ENCODE results near the gene GPHN. TPM values are rescaled to one million over a fixed set of nuclear protein-coding genes. Genes with fewer than 3 reads are reported as not detected.

GPHN gene
- total and polyA plus RNA-seq, 10 of the 15 experiments (the other 5 are each of a cell fraction or from before 2014, with no cell fraction given), result 22.3 to 48.8 (median 33.1) TPM

DNA sequence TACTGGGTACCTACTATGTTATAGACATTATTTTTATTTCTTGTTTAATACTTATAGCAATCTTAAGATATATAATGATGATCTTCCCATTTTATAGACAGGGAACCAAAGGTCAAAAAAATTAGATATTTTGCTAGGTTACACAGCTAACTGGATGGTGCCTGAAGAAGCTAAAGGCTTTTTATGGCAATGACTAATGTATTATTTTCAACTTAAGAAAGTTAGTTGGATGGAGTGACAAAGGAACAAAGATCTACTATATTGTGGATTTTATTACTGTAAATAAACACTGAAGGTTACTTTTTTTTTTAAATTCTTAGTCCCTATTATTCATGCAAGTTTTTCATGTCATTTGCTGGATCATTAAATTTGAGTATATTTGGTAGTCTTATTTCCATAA is 227.9 kb downstream of the GPHN start:
- ChIA-PET RAD21 (ENCODE audit: unreplicated experiment) (no interaction called here), CTCF (no interaction called here), POLR2A (no interaction called here), SMC1A (ENCODE audit: uncharacterized antibody, unreplicated experiment) (no interaction called here)
- BruUV-seq (replicated peaks), result no TSS peak
- intact Hi-C loops (cut with micrococcal nuclease; ENCODE audit: unreplicated experiment) (no loop called here), in situ Hi-C loops (cut with MboI) (no loop called here)
- Histone ChIP-seq H3K4me1 (ENCODE audit: control insufficient read depth, insufficient read depth, low read length) (no peaks in the 10 kb centered on the region), H4K20me1 (ENCODE audit: control insufficient read depth, insufficient read depth) (no peaks in the 10 kb centered on the region), H3K4me2 (ENCODE audit: control insufficient read depth, insufficient read depth) (no peak overlapping the region), H3K4me3 (no peak overlapping the region), H3K27ac (ENCODE audit: control insufficient read depth, insufficient read depth) (no peak overlapping the region), H2AFZ (ENCODE audit: control insufficient read depth, low read depth, low read length) (no peak overlapping the region), H3K9me3 (replicated peaks; ENCODE audit: control insufficient read depth, insufficient read depth, low read length) (peaks cover 16% of the 10 kb centered on the region; the same call in 2 of the 3 replicates), H3K9ac (ENCODE audit: control insufficient read depth, insufficient read depth, low read length) (no peak overlapping the region), H3K27me3 (replicated peaks in 1 of 2; ENCODE audit: control insufficient read depth in 2 of 2, insufficient read depth in 2 of 2, low read length in 1 of 2) (no peaks in the 10 kb centered on the region), H3K36me3 (ENCODE audit: control insufficient read depth in 2 of 2, insufficient read depth in 2 of 2, low read length in 1 of 2) (no peaks in the 10 kb centered on the region), H3K79me2 (ENCODE audit: control insufficient read depth, insufficient read depth, low read length) (no peaks in the 10 kb centered on the region)
- ATAC-seq (no peak), DNase-seq (ENCODE audit: low read depth, low spot score) (no peak), FAIRE-seq (no peak)
- no peak for TF ChIP-seq MYC (IDR thresholded peaks at IDR 0.05; ENCODE audit: insufficient read depth, insufficient read length, insufficient replicate concordance, low read length, severe bottlenecking)
- TF ChIP-seq ASH2L (IDR thresholded peaks at IDR 0.05; ENCODE audit: borderline replicate concordance, low read depth), result no peak
- TF ChIP-seq, protein P1, sequence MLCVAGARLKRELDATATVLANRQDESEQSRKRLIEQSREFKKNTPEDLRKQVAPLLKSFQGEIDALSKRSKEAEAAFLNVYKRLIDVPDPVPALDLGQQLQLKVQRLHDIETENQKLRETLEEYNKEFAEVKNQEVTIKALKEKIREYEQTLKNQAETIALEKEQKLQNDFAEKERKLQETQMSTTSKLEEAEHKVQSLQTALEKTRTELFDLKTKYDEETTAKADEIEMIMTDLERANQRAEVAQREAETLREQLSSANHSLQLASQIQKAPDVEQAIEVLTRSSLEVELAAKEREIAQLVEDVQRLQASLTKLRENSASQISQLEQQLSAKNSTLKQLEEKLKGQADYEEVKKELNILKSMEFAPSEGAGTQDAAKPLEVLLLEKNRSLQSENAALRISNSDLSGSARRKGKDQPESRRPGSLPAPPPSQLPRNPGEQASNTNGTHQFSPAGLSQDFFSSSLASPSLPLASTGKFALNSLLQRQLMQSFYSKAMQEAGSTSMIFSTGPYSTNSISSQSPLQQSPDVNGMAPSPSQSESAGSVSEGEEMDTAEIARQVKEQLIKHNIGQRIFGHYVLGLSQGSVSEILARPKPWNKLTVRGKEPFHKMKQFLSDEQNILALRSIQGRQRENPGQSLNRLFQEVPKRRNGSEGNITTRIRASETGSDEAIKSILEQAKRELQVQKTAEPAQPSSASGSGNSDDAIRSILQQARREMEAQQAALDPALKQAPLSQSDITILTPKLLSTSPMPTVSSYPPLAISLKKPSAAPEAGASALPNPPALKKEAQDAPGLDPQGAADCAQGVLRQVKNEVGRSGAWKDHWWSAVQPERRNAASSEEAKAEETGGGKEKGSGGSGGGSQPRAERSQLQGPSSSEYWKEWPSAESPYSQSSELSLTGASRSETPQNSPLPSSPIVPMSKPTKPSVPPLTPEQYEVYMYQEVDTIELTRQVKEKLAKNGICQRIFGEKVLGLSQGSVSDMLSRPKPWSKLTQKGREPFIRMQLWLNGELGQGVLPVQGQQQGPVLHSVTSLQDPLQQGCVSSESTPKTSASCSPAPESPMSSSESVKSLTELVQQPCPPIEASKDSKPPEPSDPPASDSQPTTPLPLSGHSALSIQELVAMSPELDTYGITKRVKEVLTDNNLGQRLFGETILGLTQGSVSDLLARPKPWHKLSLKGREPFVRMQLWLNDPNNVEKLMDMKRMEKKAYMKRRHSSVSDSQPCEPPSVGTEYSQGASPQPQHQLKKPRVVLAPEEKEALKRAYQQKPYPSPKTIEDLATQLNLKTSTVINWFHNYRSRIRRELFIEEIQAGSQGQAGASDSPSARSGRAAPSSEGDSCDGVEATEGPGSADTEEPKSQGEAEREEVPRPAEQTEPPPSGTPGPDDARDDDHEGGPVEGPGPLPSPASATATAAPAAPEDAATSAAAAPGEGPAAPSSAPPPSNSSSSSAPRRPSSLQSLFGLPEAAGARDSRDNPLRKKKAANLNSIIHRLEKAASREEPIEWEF (IDR thresholded peaks at IDR 0.05; ENCODE audit: insufficient replicate concordance, low read depth, low read length), result no peak
